ENCODE measurements around the gene PPP2R3A. TPM values are rescaled to one million over a fixed set of nuclear protein-coding genes. Genes with fewer than 3 reads are reported as not detected.
A peak's percentile ranks its signal among the peaks of the same experiment; 100 is the strongest.

The PPP2R3A gene
- total and polyA plus RNA-seq, 2 of the 13 experiments (the other 11 are each of a cell fraction or from before 2014, with no cell fraction given), result 0.07 to 0.12 TPM

DNA sequence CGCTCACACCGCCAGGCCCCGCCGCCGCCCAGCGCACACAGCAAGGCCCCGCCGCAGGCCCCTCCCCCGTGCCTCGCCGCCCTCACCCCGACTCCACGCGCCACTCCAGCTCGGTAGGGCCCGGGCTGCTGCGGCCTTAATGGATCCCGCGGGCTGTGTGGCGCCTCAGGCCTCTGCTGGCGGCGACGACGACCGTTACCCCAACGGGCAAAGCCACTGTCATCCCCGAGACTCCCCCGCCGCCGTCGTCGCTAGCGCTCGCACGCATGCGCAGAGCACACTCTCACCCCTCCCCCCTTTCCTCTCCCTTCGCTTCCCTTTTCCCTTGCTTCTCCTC lies 230.5 kb downstream of the PPP2R3A start, which contains the start of gene MSL2:
MSL2 (minus strand) TSS at position 272 of the 337 bp plus-strand sequence. CDS start 1,222 bp downstream, outside the sequence.
- Histone ChIP-seq H3K27me3 (ENCODE audit: control insufficient read depth in 1 of 2, insufficient read depth in 2 of 2, low read length in 2 of 2) (no peaks in the 10 kb centered on the region), H3K79me2 (ENCODE audit: insufficient read depth, low read length) (peaks cover 53% of the 10 kb centered on the region), H3K9me3 (ENCODE audit: low read length) (no peaks in the 10 kb centered on the region), H3K9ac (ENCODE audit: insufficient read depth, low read depth, low read length) (peak within 1 kb of the TSS; percentile 99), H3K36me3 (replicated peaks in 1 of 2; ENCODE audit: control insufficient read depth in 1 of 2, insufficient read depth in 2 of 2, low read length in 2 of 2) (no peaks in the 10 kb centered on the region), H2AFZ (ENCODE audit: low read length) (no peak within 1 kb of the TSS), H3K27ac (ENCODE audit: extremely low read length, insufficient read depth, low read length) (peak within 1 kb of the TSS; percentile 92), H3K4me1 (ENCODE audit: insufficient read depth, low read length) (peaks cover 28% of the 10 kb centered on the region), H4K20me1 (ENCODE audit: insufficient read depth, low read length) (peaks cover 42% of the 10 kb centered on the region), H3K4me3 (replicated peaks in 1 of 3; ENCODE audit: insufficient read depth in 1 of 3, low read depth in 2 of 3, low read length in 3 of 3) (peak within 1 kb of the TSS; percentile 80 to 93 (median 89)), H3K4me2 (ENCODE audit: low read depth, low read length) (peak within 1 kb of the TSS; percentile 79)
- intact Hi-C loops (cut with micrococcal nuclease; ENCODE audit: unreplicated experiment) (loop anchor here (1.0 to 10.0 kb wide), 2 partner anchors 54 to 559 kb away; partner anchors contain the start of genes PCCB and STAG1), in situ Hi-C loops (cut with HindIII; ENCODE audit: extremely low pct_ligation_motif_present, low pct_unique_long_range_greater_than_20kb) (loop anchor here (5.0 kb wide), 1 partner anchor 51 kb away; no protein-coding TSS in a partner anchor)
- ChIA-PET CTCF (ENCODE audit: low intra/inter-chr PET ratio, low total read pairs) (no interaction called here), POLR2A (interaction anchor here (0.7 to 4.9 kb wide), 25 partner anchors 10 to 1991 kb away, joined by 3 to 131 read pairs (median 4); partner anchors contain the start of genes ARMC8, NCK1, PCCB and STAG1)
- DNase-seq (ENCODE audit: low spot score) (no peak), ATAC-seq (no peak; the same call in 2 of the 3 replicates), FAIRE-seq (no peak)
- BruUV-seq (replicated peaks), result no TSS peak
- WGBS (ENCODE audit: low lambda C conversion rate), result 1% methylated on average over 14 of the region's 37 CpGs
- TF ChIP-seq, protein P1, sequence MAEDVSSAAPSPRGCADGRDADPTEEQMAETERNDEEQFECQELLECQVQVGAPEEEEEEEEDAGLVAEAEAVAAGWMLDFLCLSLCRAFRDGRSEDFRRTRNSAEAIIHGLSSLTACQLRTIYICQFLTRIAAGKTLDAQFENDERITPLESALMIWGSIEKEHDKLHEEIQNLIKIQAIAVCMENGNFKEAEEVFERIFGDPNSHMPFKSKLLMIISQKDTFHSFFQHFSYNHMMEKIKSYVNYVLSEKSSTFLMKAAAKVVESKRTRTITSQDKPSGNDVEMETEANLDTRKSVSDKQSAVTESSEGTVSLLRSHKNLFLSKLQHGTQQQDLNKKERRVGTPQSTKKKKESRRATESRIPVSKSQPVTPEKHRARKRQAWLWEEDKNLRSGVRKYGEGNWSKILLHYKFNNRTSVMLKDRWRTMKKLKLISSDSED (CRISPR knock-in tag; IDR thresholded peaks at IDR 0.05), result no peak
- TF ChIP-seq KLF6 (CRISPR knock-in tag; IDR thresholded peaks at IDR 0.05) (no peak; the same call in 1 of the 2 replicates), MEF2D (CRISPR knock-in tag; IDR thresholded peaks at IDR 0.05) (no peak), MTA3 (CRISPR knock-in tag; IDR thresholded peaks at IDR 0.05) (no peak), JDP2 (CRISPR knock-in tag; IDR thresholded peaks at IDR 0.05; ENCODE audit: borderline replicate concordance) (no peak; the same call in 1 of the 2 replicates), PLRG1 (conservative IDR thresholded peaks at IDR 0.05) (no peak), SALL2 (CRISPR knock-in tag; IDR thresholded peaks at IDR 0.05) (no peak), DNMT1 (CRISPR knock-in tag; IDR thresholded peaks at IDR 0.05) (no peak), KAT2B (IDR thresholded peaks at IDR 0.05; ENCODE audit: borderline replicate concordance, low read depth, low read length) (no peak), ZNF143 (CRISPR knock-in tag; IDR thresholded peaks at IDR 0.05) (no peak), SIN3A (IDR thresholded peaks at IDR 0.05; ENCODE audit: borderline replicate concordance, low read depth, low read length) (0 out of 2 replicates have a peak, but pooled peaks have one; percentile 44), ONECUT2 (CRISPR knock-in tag; IDR thresholded peaks at IDR 0.05) (no peak), ATF7 (IDR thresholded peaks at IDR 0.05) (no peak), ATF7 (CRISPR knock-in tag; IDR thresholded peaks at IDR 0.05) (no peak), TEAD3 (CRISPR knock-in tag; optimal IDR thresholded peaks at IDR 0.05; ENCODE audit: borderline replicate concordance) (no peak), ZNF432 (CRISPR knock-in tag; IDR thresholded peaks at IDR 0.05; ENCODE audit: borderline replicate concordance) (no peak), YEATS4 (CRISPR knock-in tag; IDR thresholded peaks at IDR 0.05; ENCODE audit: borderline replicate concordance) (no peak)
- TF ChIP-seq, protein P2, sequence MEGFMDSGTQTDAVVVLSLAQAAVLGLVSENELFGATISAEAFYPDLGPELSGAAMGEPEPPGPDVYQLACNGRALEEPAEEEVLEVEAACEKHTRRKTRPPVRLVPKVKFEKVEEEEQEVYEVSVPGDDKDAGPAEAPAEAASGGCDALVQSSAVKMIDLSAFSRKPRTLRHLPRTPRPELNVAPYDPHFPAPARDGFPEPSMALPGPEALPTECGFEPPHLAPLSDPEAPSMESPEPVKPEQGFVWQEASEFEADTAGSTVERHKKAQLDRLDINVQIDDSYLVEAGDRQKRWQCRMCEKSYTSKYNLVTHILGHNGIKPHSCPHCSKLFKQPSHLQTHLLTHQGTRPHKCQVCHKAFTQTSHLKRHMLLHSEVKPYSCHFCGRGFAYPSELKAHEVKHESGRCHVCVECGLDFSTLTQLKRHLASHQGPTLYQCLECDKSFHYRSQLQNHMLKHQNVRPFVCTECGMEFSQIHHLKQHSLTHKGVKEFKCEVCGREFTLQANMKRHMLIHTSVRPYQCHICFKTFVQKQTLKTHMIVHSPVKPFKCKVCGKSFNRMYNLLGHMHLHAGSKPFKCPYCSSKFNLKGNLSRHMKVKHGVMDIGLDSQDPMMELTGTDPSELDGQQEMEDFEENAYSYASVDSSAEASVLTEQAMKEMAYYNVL (CRISPR knock-in tag; IDR thresholded peaks at IDR 0.05; ENCODE audit: borderline replicate concordance), result no peak
- TF ChIP-seq, protein P3, sequence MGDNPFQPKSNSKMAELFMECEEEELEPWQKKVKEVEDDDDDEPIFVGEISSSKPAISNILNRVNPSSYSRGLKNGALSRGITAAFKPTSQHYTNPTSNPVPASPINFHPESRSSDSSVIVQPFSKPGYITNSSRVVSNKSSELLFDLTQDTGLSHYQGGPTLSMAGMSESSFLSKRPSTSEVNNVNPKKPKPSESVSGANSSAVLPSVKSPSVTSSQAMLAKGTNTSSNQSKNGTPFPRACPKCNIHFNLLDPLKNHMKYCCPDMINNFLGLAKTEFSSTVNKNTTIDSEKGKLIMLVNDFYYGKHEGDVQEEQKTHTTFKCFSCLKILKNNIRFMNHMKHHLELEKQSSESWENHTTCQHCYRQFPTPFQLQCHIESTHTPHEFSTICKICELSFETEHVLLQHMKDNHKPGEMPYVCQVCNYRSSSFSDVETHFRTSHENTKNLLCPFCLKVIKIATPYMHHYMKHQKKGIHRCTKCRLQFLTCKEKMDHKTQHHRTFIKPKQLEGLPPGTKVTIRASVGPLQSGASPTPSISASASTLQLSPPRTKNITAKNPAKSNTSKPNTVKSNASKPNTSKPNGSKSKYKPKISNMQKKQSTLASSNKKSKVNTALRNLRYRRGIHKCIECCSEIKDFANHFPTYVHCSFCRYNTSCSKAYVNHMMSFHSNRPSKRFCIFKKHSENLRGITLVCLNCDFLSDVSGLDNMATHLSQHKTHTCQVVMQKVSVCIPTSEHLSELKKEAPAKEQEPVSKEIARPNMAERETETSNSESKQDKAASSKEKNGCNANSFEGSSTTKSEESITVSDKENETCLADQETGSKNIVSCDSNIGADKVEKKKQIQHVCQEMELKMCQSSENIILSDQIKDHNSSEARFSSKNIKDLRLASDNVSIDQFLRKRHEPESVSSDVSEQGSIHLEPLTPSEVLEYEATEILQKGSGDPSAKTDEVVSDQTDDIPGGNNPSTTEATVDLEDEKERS (CRISPR knock-in tag; IDR thresholded peaks at IDR 0.05), result no peak
- TF ChIP-seq, protein P4, sequence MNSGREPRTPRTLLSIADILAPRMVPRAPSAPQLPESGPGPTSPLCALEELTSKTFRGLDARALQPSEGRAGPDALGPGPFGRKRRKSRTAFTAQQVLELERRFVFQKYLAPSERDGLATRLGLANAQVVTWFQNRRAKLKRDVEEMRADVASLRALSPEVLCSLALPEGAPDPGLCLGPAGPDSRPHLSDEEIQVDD (CRISPR knock-in tag; IDR thresholded peaks at IDR 0.05; ENCODE audit: borderline replicate concordance), result no peak

Measured in HepG2 (cell line).